NB4 (cell line): ENCODE results near the gene RACGAP1.

Experiments
- DNase-seq: peaks from one replicate; pipeline ENCODE4 v3.0.0; 2010; ENCODE audit warnings: low read depth
- H3K4me3 ChIP-seq: one replicate; pipeline ENCODE4 v1.5.1; 2011; ENCODE audit warnings: mild to moderate bottlenecking, low read depth, low read length, moderate library complexity
- CTCF ChIP-seq: IDR thresholded peaks from one replicate; pipeline ENCODE4 v1.5.1; 2012; ENCODE audit warnings: low read depth, low read length
- MAX ChIP-seq: IDR thresholded peaks from 2 replicates; pipeline ENCODE4 v1.6.1; 2011; ENCODE audit warnings: low read depth, low read length
- MYC ChIP-seq: IDR thresholded peaks from 2 replicates; pipeline ENCODE4 v1.6.1; 2011; ENCODE audit warnings: low read depth, low read length
- POLR2A ChIP-seq: IDR thresholded peaks from 2 replicates; pipeline ENCODE4 v1.6.1; 2011; ENCODE audit warnings: mild to moderate bottlenecking; ENCODE audit not compliant: insufficient read length; ENCODE audit errors: extremely low read depth

RACGAP1 gene

GRCh38 chr12:49951411-49952240, 73.7 kb downstream of the RACGAP1 start:
- peak overlapping the region; percentile 0 for H3K4me3 ChIP-seq
- TF ChIP-seq MYC = no peak
- TF ChIP-seq MAX = no peak
- TF ChIP-seq CTCF = no peak
- no peak for TF ChIP-seq POLR2A
- peak; percentile 89 for DNase-seq

GRCh38 chr12:49950273-49951251, 74.7 kb downstream of the RACGAP1 start, which contains the start of gene AQP2:
Gene AQP2, plus strand, starts transcription at chr12:49950737. Its CDS starts 94 bp downstream, at chr12:49950831.
- H3K4me3 ChIP-seq = peak within 1 kb of the TSS; percentile 0
- no peak for DNase-seq
- TF ChIP-seq MAX = no peak
- no peak for TF ChIP-seq CTCF
- TF ChIP-seq POLR2A = no peak
- no peak for TF ChIP-seq MYC

GRCh38 chr12:49949866-49950265, 75.4 kb downstream of the RACGAP1 start:
- H3K4me3 ChIP-seq = no peak overlapping the region
- DNase-seq = no peak
- TF ChIP-seq POLR2A (no peak), MYC (no peak), CTCF (no peak), MAX (no peak)

GRCh38 chr12:49948866-49949845, 76.1 kb downstream of the RACGAP1 start:
- TF ChIP-seq POLR2A = no peak
- no peak for TF ChIP-seq MYC
- H3K4me3 ChIP-seq = no peak overlapping the region
- DNase-seq = no peak

GRCh38 chr12:49947593-49948226, 77.6 kb downstream of the RACGAP1 start:
- H3K4me3 ChIP-seq = no peak overlapping the region
- TF ChIP-seq MYC = no peak
- TF ChIP-seq CTCF = no peak
- no peak for TF ChIP-seq POLR2A
- TF ChIP-seq MAX = no peak
- DNase-seq = no peak
